Activated T-cell treated with anti-CD3 and anti-CD28 coated beads, Interleukin-2, amount 50 U/mL, for 1 hour (primary cell): ENCODE results near the gene MSH3.
"Not testable (repeated sequence)": the region's sequence is repeated elsewhere in the genome, so short reads cannot be mapped to it uniquely, and the experiment has no call there.

ENCODE experiments used
- DNase-seq: peaks from one replicate; pipeline ENCODE4 v3.0.0-alpha.2; 2020

Gene MSH3

GRCh38 chr5:80864109-80864508 lies 209.7 kb downstream of the MSH3 start:
- DNase-seq, result no peak

GRCh38 chr5:80864706-80865435 lies 210.4 kb downstream of the MSH3 start:
- DNase-seq, result no peak

GRCh38 chr5:80865551-80865950 lies 211.1 kb downstream of the MSH3 start:
- no peak for DNase-seq

GRCh38 chr5:80866371-80866770 lies 211.9 kb downstream of the MSH3 start:
- no peak for DNase-seq

GRCh38 chr5:80867233-80867632 lies 212.8 kb downstream of the MSH3 start:
- no peak for DNase-seq

GRCh38 chr5:80870442-80870841 lies 216.0 kb downstream of the MSH3 start:
- DNase-seq, result no peak

GRCh38 chr5:80871541-80871961 lies 217.1 kb downstream of the MSH3 start:
- no peak for DNase-seq

- no peak for DNase-seq
These were observed 219.7 kb downstream of the MSH3 start for GRCh38 chr5:80874162-80874561.

- DNase-seq, result no peak
These were observed 223.1 kb downstream of the MSH3 start for GRCh38 chr5:80877592-80877991.

GRCh38 chr5:80881726-80882125 lies 227.3 kb downstream of the MSH3 start:
- DNase-seq, result no peak

GRCh38 chr5:80883390-80883789 lies 228.9 kb downstream of the MSH3 start:
- not testable (repeated sequence) for DNase-seq

GRCh38 chr5:80884086-80884813 lies 229.8 kb downstream of the MSH3 start:
- no peak for DNase-seq

- DNase-seq, result no peak
These were observed 230.5 kb downstream of the MSH3 start for GRCh38 chr5:80884929-80885328.

GRCh38 chr5:80885396-80886000 lies 231.0 kb downstream of the MSH3 start:
- no peak for DNase-seq

- no peak for DNase-seq
These were observed 239.6 kb downstream of the MSH3 start for GRCh38 chr5:80894083-80894482.

GRCh38 chr5:80895523-80895922 lies 241.1 kb downstream of the MSH3 start:
- no peak for DNase-seq

GRCh38 chr5:80902624-80903023 lies 248.2 kb downstream of the MSH3 start:
- DNase-seq, result not testable (repeated sequence)

GRCh38 chr5:80904533-80905187 lies 250.2 kb downstream of the MSH3 start:
- DNase-seq, result no peak

GRCh38 chr5:80905405-80905804 lies 251.0 kb downstream of the MSH3 start:
- DNase-seq, result no peak

- DNase-seq, result no peak
These were observed 258.0 kb downstream of the MSH3 start for GRCh38 chr5:80912479-80912878.

- no peak for DNase-seq
These were observed 261.3 kb downstream of the MSH3 start for GRCh38 chr5:80915716-80916115.

- no peak for DNase-seq
These were observed 262.2 kb downstream of the MSH3 start for GRCh38 chr5:80916676-80917075.

GRCh38 chr5:80917631-80918030 lies 263.2 kb downstream of the MSH3 start:
- no peak for DNase-seq
